ENCODE measurements around the gene FBRS.
"Not testable (repeated sequence)": the region's sequence is repeated elsewhere in the genome, so short reads cannot be mapped to it uniquely, and the experiment has no call there.

DNA sequence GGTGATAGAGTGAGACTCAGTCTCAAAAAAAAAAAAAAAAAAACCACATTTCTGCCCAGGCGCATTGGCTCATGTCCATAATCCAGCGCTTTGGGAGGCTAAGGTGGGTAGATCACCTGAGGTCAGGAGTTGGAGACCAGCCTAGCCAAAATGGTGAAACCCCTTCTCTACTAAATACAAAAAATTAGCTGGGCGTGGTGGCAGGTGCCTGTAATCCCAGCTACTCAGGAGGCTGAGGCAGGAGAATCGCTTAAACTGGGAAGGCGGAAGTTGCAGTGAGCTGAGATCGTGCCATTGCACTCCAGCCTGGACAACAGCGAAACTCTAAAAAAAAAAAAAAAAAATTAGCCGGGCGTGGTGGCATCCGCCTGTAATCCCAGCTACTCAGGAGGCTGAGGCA, 21.1 kb upstream of the FBRS start:
- TF ChIP-seq CHD4 (IDR thresholded peaks at IDR 0.05; ENCODE audit: borderline replicate concordance, low read length); ZNF138 (CRISPR knock-in tag; IDR thresholded peaks at IDR 0.05; ENCODE audit: low read depth); ATF7 (IDR thresholded peaks at IDR 0.05); ATF7 (CRISPR knock-in tag; IDR thresholded peaks at IDR 0.05); ZFYVE20 (CRISPR knock-in tag; IDR thresholded peaks at IDR 0.05; ENCODE audit: borderline replicate concordance, low read depth): not testable (repeated sequence)
- TF ChIP-seq, protein P1, sequence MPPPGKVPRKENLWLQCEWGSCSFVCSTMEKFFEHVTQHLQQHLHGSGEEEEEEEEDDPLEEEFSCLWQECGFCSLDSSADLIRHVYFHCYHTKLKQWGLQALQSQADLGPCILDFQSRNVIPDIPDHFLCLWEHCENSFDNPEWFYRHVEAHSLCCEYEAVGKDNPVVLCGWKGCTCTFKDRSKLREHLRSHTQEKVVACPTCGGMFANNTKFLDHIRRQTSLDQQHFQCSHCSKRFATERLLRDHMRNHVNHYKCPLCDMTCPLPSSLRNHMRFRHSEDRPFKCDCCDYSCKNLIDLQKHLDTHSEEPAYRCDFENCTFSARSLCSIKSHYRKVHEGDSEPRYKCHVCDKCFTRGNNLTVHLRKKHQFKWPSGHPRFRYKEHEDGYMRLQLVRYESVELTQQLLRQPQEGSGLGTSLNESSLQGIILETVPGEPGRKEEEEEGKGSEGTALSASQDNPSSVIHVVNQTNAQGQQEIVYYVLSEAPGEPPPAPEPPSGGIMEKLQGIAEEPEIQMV (CRISPR knock-in tag; IDR thresholded peaks at IDR 0.05; ENCODE audit: low read depth): not testable (repeated sequence)
